Measurements from ENCODE around the gene GPR179.

The GPR179 gene

GRCh38 chr17:38364741-38365140, 21.0 kb upstream of the GPR179 start:
- ATAC-seq = no peak
- TF ChIP-seq CSDC2 (CRISPR knock-in tag; IDR thresholded peaks at IDR 0.05) (no peak), ZFP3 (CRISPR knock-in tag; IDR thresholded peaks at IDR 0.05) (no peak), TCF4 (CRISPR knock-in tag; IDR thresholded peaks at IDR 0.05; ENCODE audit: borderline replicate concordance) (no peak), ISL1 (CRISPR knock-in tag; IDR thresholded peaks at IDR 0.05) (no peak), ARNTL (CRISPR knock-in tag; IDR thresholded peaks at IDR 0.05; ENCODE audit: borderline replicate concordance, low read depth) (no peak), ZNF565 (CRISPR knock-in tag; conservative IDR thresholded peaks at IDR 0.05; ENCODE audit: low read depth) (no peak), OSR1 (CRISPR knock-in tag; IDR thresholded peaks at IDR 0.05) (no peak), RARB (CRISPR knock-in tag; IDR thresholded peaks at IDR 0.05) (no peak), ZNF70 (CRISPR knock-in tag; IDR thresholded peaks at IDR 0.05) (no peak), SNAI2 (CRISPR knock-in tag; IDR thresholded peaks at IDR 0.05) (no peak), ZNF8 (CRISPR knock-in tag; IDR thresholded peaks at IDR 0.05) (no peak), CREB5 (CRISPR knock-in tag; IDR thresholded peaks at IDR 0.05; ENCODE audit: low read depth) (no peak), TSHZ2 (CRISPR knock-in tag; IDR thresholded peaks at IDR 0.05) (no peak), ZC3H10 (CRISPR knock-in tag; IDR thresholded peaks at IDR 0.05) (no peak), BACH2 (CRISPR knock-in tag; IDR thresholded peaks at IDR 0.05; ENCODE audit: borderline replicate concordance) (no peak), PATZ1 (CRISPR knock-in tag; IDR thresholded peaks at IDR 0.05; ENCODE audit: borderline replicate concordance) (no peak), POU6F1 (CRISPR knock-in tag; IDR thresholded peaks at IDR 0.05; ENCODE audit: borderline replicate concordance, low read depth) (no peak), TOX (CRISPR knock-in tag; IDR thresholded peaks at IDR 0.05; ENCODE audit: borderline replicate concordance) (no peak), GLIS3 (CRISPR knock-in tag; IDR thresholded peaks at IDR 0.05) (no peak)

- no peak for TF ChIP-seq OSR1 (CRISPR knock-in tag; IDR thresholded peaks at IDR 0.05)
- no peak for TF ChIP-seq ARNTL (CRISPR knock-in tag; IDR thresholded peaks at IDR 0.05; ENCODE audit: borderline replicate concordance, low read depth)
- TF ChIP-seq ZNF565 (CRISPR knock-in tag; conservative IDR thresholded peaks at IDR 0.05; ENCODE audit: low read depth) = no peak
- TF ChIP-seq PATZ1 (CRISPR knock-in tag; IDR thresholded peaks at IDR 0.05; ENCODE audit: borderline replicate concordance) = no peak
- TF ChIP-seq ZFP30 (CRISPR knock-in tag; IDR thresholded peaks at IDR 0.05) = no peak
- no peak for TF ChIP-seq TCF4 (CRISPR knock-in tag; IDR thresholded peaks at IDR 0.05; ENCODE audit: borderline replicate concordance)
- TF ChIP-seq ESRRG (CRISPR knock-in tag; IDR thresholded peaks at IDR 0.05) = no peak
- TF ChIP-seq ZFP3 (CRISPR knock-in tag; IDR thresholded peaks at IDR 0.05) = no peak
- TF ChIP-seq ZC3H10 (CRISPR knock-in tag; IDR thresholded peaks at IDR 0.05) = no peak
- TF ChIP-seq TOX (CRISPR knock-in tag; IDR thresholded peaks at IDR 0.05; ENCODE audit: borderline replicate concordance) = no peak
- no peak for TF ChIP-seq SNAI2 (CRISPR knock-in tag; IDR thresholded peaks at IDR 0.05)
- TF ChIP-seq ZNF8 (CRISPR knock-in tag; IDR thresholded peaks at IDR 0.05) = no peak
- no peak for TF ChIP-seq CREB5 (CRISPR knock-in tag; IDR thresholded peaks at IDR 0.05; ENCODE audit: low read depth)
- TF ChIP-seq RARB (CRISPR knock-in tag; IDR thresholded peaks at IDR 0.05) = no peak
- TF ChIP-seq POU6F1 (CRISPR knock-in tag; IDR thresholded peaks at IDR 0.05; ENCODE audit: borderline replicate concordance, low read depth) = no peak
- no peak for TF ChIP-seq TSHZ2 (CRISPR knock-in tag; IDR thresholded peaks at IDR 0.05)
- TF ChIP-seq CSDC2 (CRISPR knock-in tag; IDR thresholded peaks at IDR 0.05) = no peak
- TF ChIP-seq ZNF70 (CRISPR knock-in tag; IDR thresholded peaks at IDR 0.05) = no peak
Measured at GRCh38 chr17:38363016-38363415, 19.3 kb upstream of the GPR179 start.

More at GRCh38 chr17:38363016-38363415, 19.3 kb upstream of the GPR179 start:
- ATAC-seq = no peak

Measured in SK-N-SH treated with all-trans-retinoic acid at 6 μM for 48 hours (cell line).